MM.1S (cell line): ENCODE results near the gene LIN9.
"Not testable (repeated sequence)": the region's sequence is repeated elsewhere in the genome, so short reads cannot be mapped to it uniquely, and the experiment has no call there.

ENCODE experiments used
- DNase-seq: peaks from one replicate; pipeline ENCODE4 v3.0.0-alpha.2; 2015
- H2AFZ ChIP-seq: fragments of 300-600 bp; sonication (generic); 2 replicates; pipeline ENCODE4 v1.6.0; 2016; ENCODE audit warnings: antibody characterized with exemption, low read length
- H3F3A ChIP-seq: fragments of 300-600 bp; sonication (generic); 2 replicates; pipeline ENCODE4 v1.6.1; 2016; ENCODE audit warnings: mild to moderate bottlenecking, antibody characterized with exemption, low read length, moderate library complexity, mixed read lengths; ENCODE audit not compliant: insufficient read depth
- H3K27ac ChIP-seq: fragments of 300-600 bp; sonication (generic); 2 replicates; pipeline ENCODE4 v1.5.1; 2016; ENCODE audit warnings: mild to moderate bottlenecking, low read length
- H3K27me3 ChIP-seq: fragments of 300-600 bp; sonication (generic); replicated peaks from 2 replicates; pipeline ENCODE4 v1.6.0; 2016; ENCODE audit warnings: low read length; ENCODE audit not compliant: insufficient read depth
- H3K36me3 ChIP-seq: fragments of 300-600 bp; sonication (generic); replicated peaks from 2 replicates; pipeline ENCODE4 v1.6.1; 2016; ENCODE audit warnings: mild to moderate bottlenecking, low read length, mixed read lengths; ENCODE audit not compliant: insufficient read depth
- H3K4me1 ChIP-seq: fragments of 300-600 bp; sonication (generic); 2 replicates; pipeline ENCODE4 v1.6.1; 2016; ENCODE audit warnings: low read length, mixed read lengths
- H3K4me2 ChIP-seq: fragments of 300-600 bp; sonication (generic); 2 replicates; pipeline ENCODE4 v1.6.0; 2016; ENCODE audit warnings: low read depth, low read length
- H3K4me3 ChIP-seq: fragments of 300-600 bp; sonication (generic); 2 replicates; pipeline ENCODE4 v1.5.1; 2016; ENCODE audit warnings: low read length, mixed read lengths
- H3K79me2 ChIP-seq: fragments of 300-600 bp; sonication (generic); 2 replicates; pipeline ENCODE4 v1.6.1; 2016; ENCODE audit warnings: mixed run types, low read length, mixed read lengths
- H3K9ac ChIP-seq: fragments of 300-600 bp; sonication (generic); 2 replicates; pipeline ENCODE4 v1.6.1; 2016; ENCODE audit warnings: low read length, mixed read lengths
- H3K9me2 ChIP-seq: fragments of 300-600 bp; sonication (generic); replicated peaks from 2 replicates; pipeline ENCODE4 v1.6.1; 2016; ENCODE audit warnings: mild to moderate bottlenecking, low read length, mixed read lengths; ENCODE audit not compliant: insufficient read depth
- H3K9me3 ChIP-seq: fragments of 300-600 bp; sonication (generic); replicated peaks from 2 replicates; pipeline ENCODE4 v1.6.1; 2016; ENCODE audit warnings: mild to moderate bottlenecking, low read length, mixed read lengths; ENCODE audit not compliant: insufficient read depth
- H4K20me1 ChIP-seq: fragments of 300-600 bp; sonication (generic); 2 replicates; pipeline ENCODE4 v1.6.1; 2016; ENCODE audit warnings: mild to moderate bottlenecking, low read length, moderate library complexity, mixed read lengths; ENCODE audit not compliant: insufficient read depth
- CTCF ChIP-seq: fragments of 300-600 bp; sonication (generic); IDR thresholded peaks from 2 replicates; pipeline ENCODE4 v1.5.1; 2016; ENCODE audit warnings: antibody characterized with exemption, low read length, mixed read lengths
- EZH2 ChIP-seq: fragments of 300-600 bp; sonication (generic); optimal IDR thresholded peaks from 2 replicates; pipeline ENCODE3; 2017; ENCODE audit warnings: low read depth, mild to moderate bottlenecking, antibody characterized with exemption, low read length, mixed read lengths
- EZH2phosphoT487 ChIP-seq: fragments of 300-600 bp; sonication (generic); IDR thresholded peaks from 2 replicates; pipeline ENCODE4 v1.6.1; 2018; ENCODE audit warnings: antibody characterized with exemption, low read length

The LIN9 gene

GRCh38 chr1:226276987-226277386, 32.0 kb downstream of the LIN9 start:
- Histone ChIP-seq H3K9me3 (no peaks in the 10 kb centered on the region), H3K9ac (no peak overlapping the region), H4K20me1 (no peaks in the 10 kb centered on the region), H3K9me2 (no peaks in the 10 kb centered on the region), H3K27ac (no peak overlapping the region), H2AFZ (no peak overlapping the region), H3K27me3 (no peaks in the 10 kb centered on the region), H3K79me2 (no peaks in the 10 kb centered on the region), H3F3A (no peaks in the 10 kb centered on the region), H3K36me3 (0 out of 2 replicates have a peak, but pooled peaks cover 4% of the 10 kb centered on the region), H3K4me3 (no peak overlapping the region), H3K4me1 (no peaks in the 10 kb centered on the region), H3K4me2 (no peak overlapping the region)
- TF ChIP-seq CTCF, result no peak
- TF ChIP-seq EZH2, result no peak
- TF ChIP-seq EZH2phosphoT487, result no peak
- DNase-seq, result no peak

GRCh38 chr1:226276077-226276682, 32.8 kb downstream of the LIN9 start:
- TF ChIP-seq EZH2, result no peak
- TF ChIP-seq EZH2phosphoT487, result no peak
- TF ChIP-seq CTCF, result no peak
- no peaks in the 10 kb centered on the region for H3F3A ChIP-seq
- no peaks in the 10 kb centered on the region for H4K20me1 ChIP-seq
- H3K79me2 ChIP-seq, result no peaks in the 10 kb centered on the region
- H3K27ac ChIP-seq, result no peak overlapping the region
- DNase-seq, result no peak
- H3K4me2 ChIP-seq, result no peak overlapping the region
- no peak overlapping the region for H3K9ac ChIP-seq
- H3K27me3 ChIP-seq, result no peaks in the 10 kb centered on the region
- no peaks in the 10 kb centered on the region for H3K9me3 ChIP-seq
- no peaks in the 10 kb centered on the region for H3K9me2 ChIP-seq
- H3K4me1 ChIP-seq, result no peaks in the 10 kb centered on the region
- 0 out of 2 replicates have a peak, but pooled peaks cover 4% of the 10 kb centered on the region for H3K36me3 ChIP-seq
- no peak overlapping the region for H2AFZ ChIP-seq
- no peak overlapping the region for H3K4me3 ChIP-seq

- Histone ChIP-seq H3K9me3 (no peaks in the 10 kb centered on the region), H3K4me1 (no peaks in the 10 kb centered on the region), H3F3A (no peaks in the 10 kb centered on the region), H2AFZ (no peak overlapping the region), H3K4me2 (no peak overlapping the region), H3K27ac (no peak overlapping the region), H4K20me1 (no peaks in the 10 kb centered on the region), H3K9me2 (no peaks in the 10 kb centered on the region), H3K36me3 (0 out of 2 replicates have a peak, but pooled peaks cover 4% of the 10 kb centered on the region), H3K27me3 (no peaks in the 10 kb centered on the region), H3K9ac (no peak overlapping the region), H3K79me2 (no peaks in the 10 kb centered on the region), H3K4me3 (no peak overlapping the region)
- TF ChIP-seq CTCF (no peak), EZH2phosphoT487 (no peak), EZH2 (no peak)
- DNase-seq, result no peak
Observed at GRCh38 chr1:226274138-226274537, 34.8 kb downstream of the LIN9 start.

DNA sequence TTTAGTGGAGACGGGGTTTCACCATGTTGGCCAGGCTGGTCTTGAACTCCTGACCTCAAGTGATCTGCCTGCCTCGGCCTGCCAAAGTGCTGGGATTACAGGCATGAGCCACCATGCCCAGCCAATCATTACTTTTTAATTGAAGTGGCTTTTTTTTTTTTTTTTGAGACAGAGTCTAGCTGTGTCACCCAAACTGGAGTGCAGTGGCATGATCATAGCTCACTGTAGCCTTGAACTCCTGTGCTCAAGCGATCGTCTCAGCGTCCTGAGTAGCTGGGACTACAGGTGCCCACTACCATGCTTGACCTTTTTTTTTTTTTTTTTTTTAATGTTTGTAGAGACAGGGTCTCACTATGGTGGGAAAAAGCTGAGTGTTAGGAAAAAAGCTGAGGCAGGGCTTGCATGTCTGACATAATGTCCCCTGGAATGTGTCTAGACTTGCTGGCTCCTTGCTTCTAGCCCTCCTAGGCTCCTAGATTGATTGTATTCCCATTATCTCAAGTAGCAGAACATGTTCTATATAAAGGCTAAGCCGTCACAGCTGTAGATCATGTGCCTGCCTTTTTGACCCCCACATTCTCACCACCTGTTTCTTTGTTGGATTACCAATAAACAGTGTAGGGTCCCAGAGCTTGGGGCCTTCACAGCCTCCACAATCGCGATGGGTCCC, 36.6 kb downstream of the LIN9 start:
- not testable (repeated sequence) for H2AFZ ChIP-seq, H3K36me3 ChIP-seq, H3K27me3 ChIP-seq, H3K9me2 ChIP-seq, H3K4me2 ChIP-seq, H3K4me3 ChIP-seq, H3K4me1 ChIP-seq, DNase-seq, H3F3A ChIP-seq, H3K9ac ChIP-seq, H4K20me1 ChIP-seq, H3K27ac ChIP-seq, H3K79me2 ChIP-seq, H3K9me3 ChIP-seq
